ENCODE measurements around the gene PAQR3.

PAQR3 gene

GRCh38 chr4:78907638-78908037, 31.6 kb downstream of the PAQR3 start:
- FAIRE-seq, result no peak
- TF ChIP-seq CTCF (IDR thresholded peaks at IDR 0.05; ENCODE audit: insufficient read depth, missing control alignments), result no peak
- DNase-seq (ENCODE audit: insufficient read length, low spot score), result no peak

DNA sequence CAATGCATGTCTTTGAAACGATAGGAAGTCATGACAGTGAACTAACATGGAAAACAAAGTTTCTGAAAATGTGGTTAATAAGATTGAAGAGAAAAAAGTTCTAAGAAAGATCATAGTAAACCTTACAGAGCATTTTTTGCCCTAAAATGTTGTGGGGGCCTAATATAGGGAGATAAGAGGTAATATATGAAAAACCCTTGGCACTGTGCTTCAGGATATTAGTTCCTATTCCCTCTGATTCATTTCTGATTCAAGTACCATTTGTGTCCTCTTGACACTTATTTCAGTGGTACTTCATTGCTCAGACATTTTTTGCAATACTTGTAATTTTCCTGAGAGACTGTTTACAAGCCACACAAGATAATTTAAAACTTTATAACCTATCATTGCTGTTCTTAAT, 35.1 kb downstream of the PAQR3 start:
- DNase-seq (ENCODE audit: insufficient read length, low spot score), result no peak
- TF ChIP-seq CTCF (IDR thresholded peaks at IDR 0.05; ENCODE audit: insufficient read depth, missing control alignments), result no peak
- FAIRE-seq, result no peak

GRCh38 chr4:78902298-78902697, 36.9 kb downstream of the PAQR3 start:
- FAIRE-seq, result peak; percentile 99
- peak; percentile 19 for DNase-seq (ENCODE audit: insufficient read length, low spot score)

GRCh38 chr4:78901882-78902281, 37.4 kb downstream of the PAQR3 start:
- DNase-seq (ENCODE audit: insufficient read length, low spot score), result no peak
- no peak for FAIRE-seq
- no peak for TF ChIP-seq CTCF (IDR thresholded peaks at IDR 0.05; ENCODE audit: insufficient read depth, missing control alignments)

More at GRCh38 chr4:78902298-78902697, 36.9 kb downstream of the PAQR3 start:
- no peak for TF ChIP-seq CTCF (IDR thresholded peaks at IDR 0.05; ENCODE audit: insufficient read depth, missing control alignments)

GRCh38 chr4:78899302-78899701, 39.9 kb downstream of the PAQR3 start:
- no peak for TF ChIP-seq CTCF (IDR thresholded peaks at IDR 0.05; ENCODE audit: insufficient read depth, missing control alignments)
- FAIRE-seq, result no peak
- no peak for DNase-seq (ENCODE audit: insufficient read length, low spot score)

DNA sequence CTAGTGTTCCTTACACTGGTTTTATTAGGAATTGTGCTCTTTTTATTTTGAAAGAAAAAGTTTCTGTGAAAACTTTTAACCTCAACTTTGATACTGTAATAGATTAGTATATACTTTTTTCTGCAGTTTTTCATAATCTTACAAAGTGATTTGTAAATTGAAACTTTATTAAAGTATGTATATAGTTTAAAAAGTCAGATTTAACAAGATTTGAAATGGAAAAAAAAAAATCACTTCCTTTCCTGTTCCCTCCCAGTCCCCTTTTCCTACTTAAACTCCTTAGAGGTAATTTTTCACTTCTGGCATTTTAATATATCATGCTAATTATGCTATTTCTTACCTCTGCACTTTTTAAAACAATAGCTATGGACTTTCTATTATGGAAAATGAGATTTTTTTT, 49.3 kb downstream of the PAQR3 start:
- TF ChIP-seq CTCF (IDR thresholded peaks at IDR 0.05; ENCODE audit: insufficient read depth, missing control alignments), result no peak
- FAIRE-seq (no peak), DNase-seq (ENCODE audit: insufficient read length, low spot score) (no peak)

DNA sequence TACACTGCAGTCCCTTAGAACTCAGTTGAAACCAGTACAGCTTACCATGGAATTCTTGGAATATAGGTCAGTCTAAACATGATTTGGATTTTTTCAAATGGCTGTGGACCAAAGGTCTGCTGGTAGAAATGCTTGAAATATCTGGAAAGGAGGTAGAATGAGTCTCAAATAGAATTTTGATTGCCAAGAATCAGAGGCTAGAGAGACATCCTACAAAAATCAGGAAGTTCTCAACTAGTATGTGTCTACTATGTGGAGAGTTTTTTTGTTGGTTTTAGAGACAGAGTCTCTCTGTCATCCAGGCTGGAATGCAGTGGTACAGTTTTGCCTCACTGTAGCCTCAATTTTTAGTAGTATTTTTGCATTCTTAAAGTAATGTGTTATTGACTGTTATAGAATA, 53.6 kb downstream of the PAQR3 start:
- TF ChIP-seq CTCF (IDR thresholded peaks at IDR 0.05; ENCODE audit: insufficient read depth, missing control alignments), result no peak
- no peak for FAIRE-seq
- no peak for DNase-seq (ENCODE audit: insufficient read length, low spot score)
